ENCODE measurements around the gene HOMER2.
A peak's percentile ranks its signal among the peaks of the same experiment; 100 is the strongest.

HOMER2 gene

GRCh38 chr15:82852941-82853561, 99.5 kb downstream of the HOMER2 start:
- H3K4me3 ChIP-seq (replicated peaks in 1 of 2; ENCODE audit: low read depth in 2 of 2, low read length in 2 of 2): no peak overlapping the region
- TF ChIP-seq CTCF (IDR thresholded peaks at IDR 0.05; ENCODE audit: low read depth, low read length): no peak
- no peak for DNase-seq (ENCODE audit: low read depth in 2 of 2)

- DNase-seq (ENCODE audit: low read depth in 2 of 2): peak in 1 of 2 donors; percentile 45
- TF ChIP-seq CTCF (IDR thresholded peaks at IDR 0.05; ENCODE audit: low read depth, low read length): no peak
- H3K4me3 ChIP-seq (replicated peaks in 1 of 2; ENCODE audit: low read depth in 2 of 2, low read length in 2 of 2): no peak overlapping the region
Measured at GRCh38 chr15:82851981-82852511, 100.5 kb downstream of the HOMER2 start.

- no peak for TF ChIP-seq CTCF (IDR thresholded peaks at IDR 0.05; ENCODE audit: low read depth, low read length)
- no peak for DNase-seq (ENCODE audit: low read depth in 2 of 2)
Measured at GRCh38 chr15:82851306-82851850, 101.1 kb downstream of the HOMER2 start.

GRCh38 chr15:82850731-82851130, 101.8 kb downstream of the HOMER2 start:
- DNase-seq (ENCODE audit: low read depth in 2 of 2): no peak
- H3K4me3 ChIP-seq (replicated peaks in 1 of 2; ENCODE audit: low read depth in 2 of 2, low read length in 2 of 2): no peak overlapping the region
- no peak for TF ChIP-seq CTCF (IDR thresholded peaks at IDR 0.05; ENCODE audit: low read depth, low read length)

More at GRCh38 chr15:82851306-82851850, 101.1 kb downstream of the HOMER2 start:
- no peak overlapping the region for H3K4me3 ChIP-seq (replicated peaks in 1 of 2; ENCODE audit: low read depth in 2 of 2, low read length in 2 of 2)

GRCh38 chr15:82849556-82850512, 102.7 kb downstream of the HOMER2 start:
- peak; percentile 86 to 88 for DNase-seq (ENCODE audit: low read depth in 2 of 2)
- TF ChIP-seq CTCF (IDR thresholded peaks at IDR 0.05; ENCODE audit: low read depth, low read length): peak; percentile 82
- H3K4me3 ChIP-seq (replicated peaks in 1 of 2; ENCODE audit: low read depth in 2 of 2, low read length in 2 of 2): no peak overlapping the region

GRCh38 chr15:82848241-82848993, 104.1 kb downstream of the HOMER2 start:
- no peak overlapping the region for H3K4me3 ChIP-seq (replicated peaks in 1 of 2; ENCODE audit: low read depth in 2 of 2, low read length in 2 of 2)
- no peak for DNase-seq (ENCODE audit: low read depth in 2 of 2)
- no peak for TF ChIP-seq CTCF (IDR thresholded peaks at IDR 0.05; ENCODE audit: low read depth, low read length)

Data from cardiac fibroblast (primary cell).